ENCODE results near the gene S100A16.

The S100A16 gene

GRCh38 chr1:153612755-153613331 lies at the start of gene S100A16:
Gene S100A16, minus strand, starts transcription at chr1:153613137. Its CDS starts 4,986 bp downstream, at chr1:153608151.
- TF ChIP-seq GATA3 (IDR thresholded peaks at IDR 0.05; ENCODE audit: low read depth, low read length), result no peak
- no peak for TF ChIP-seq GATA2 (IDR thresholded peaks at IDR 0.05; ENCODE audit: low read depth, low read length)

- TF ChIP-seq GATA3 (IDR thresholded peaks at IDR 0.05; ENCODE audit: low read depth, low read length) (no peak), GATA2 (IDR thresholded peaks at IDR 0.05; ENCODE audit: low read depth, low read length) (no peak)
These were observed 49.3 kb upstream of the S100A16 start for GRCh38 chr1:153662269-153662668.

- no peak for TF ChIP-seq GATA3 (IDR thresholded peaks at IDR 0.05; ENCODE audit: low read depth, low read length)
- TF ChIP-seq GATA2 (IDR thresholded peaks at IDR 0.05; ENCODE audit: low read depth, low read length), result no peak
These were observed 48.3 kb upstream of the S100A16 start for GRCh38 chr1:153661111-153661708.

GRCh38 chr1:153659656-153660055 lies 46.7 kb upstream of the S100A16 start:
- no peak for TF ChIP-seq GATA3 (IDR thresholded peaks at IDR 0.05; ENCODE audit: low read depth, low read length)
- no peak for TF ChIP-seq GATA2 (IDR thresholded peaks at IDR 0.05; ENCODE audit: low read depth, low read length)

GRCh38 chr1:153659175-153659534 lies 46.2 kb upstream of the S100A16 start:
- no peak for TF ChIP-seq GATA3 (IDR thresholded peaks at IDR 0.05; ENCODE audit: low read depth, low read length)
- TF ChIP-seq GATA2 (IDR thresholded peaks at IDR 0.05; ENCODE audit: low read depth, low read length), result no peak

GRCh38 chr1:153658400-153659174 lies 45.6 kb upstream of the S100A16 start, which contains the start of gene SNAPIN:
Gene SNAPIN, plus strand, starts transcription at chr1:153658703. Its CDS starts 41 bp downstream, at chr1:153658744.
- no peak for TF ChIP-seq GATA2 (IDR thresholded peaks at IDR 0.05; ENCODE audit: low read depth, low read length)

GRCh38 chr1:153655333-153655732 lies 42.4 kb upstream of the S100A16 start:
- TF ChIP-seq GATA3 (IDR thresholded peaks at IDR 0.05; ENCODE audit: low read depth, low read length) (no peak), GATA2 (IDR thresholded peaks at IDR 0.05; ENCODE audit: low read depth, low read length) (no peak)

- no peak for TF ChIP-seq GATA3 (IDR thresholded peaks at IDR 0.05; ENCODE audit: low read depth, low read length)
- TF ChIP-seq GATA2 (IDR thresholded peaks at IDR 0.05; ENCODE audit: low read depth, low read length), result no peak
These were observed 40.0 kb upstream of the S100A16 start for GRCh38 chr1:153652805-153653500.

- TF ChIP-seq GATA2 (IDR thresholded peaks at IDR 0.05; ENCODE audit: low read depth, low read length) (no peak), GATA3 (IDR thresholded peaks at IDR 0.05; ENCODE audit: low read depth, low read length) (no peak)
These were observed 38.8 kb upstream of the S100A16 start for GRCh38 chr1:153651771-153652170.

- TF ChIP-seq GATA3 (IDR thresholded peaks at IDR 0.05; ENCODE audit: low read depth, low read length), result no peak
- no peak for TF ChIP-seq GATA2 (IDR thresholded peaks at IDR 0.05; ENCODE audit: low read depth, low read length)
These were observed 36.9 kb upstream of the S100A16 start for GRCh38 chr1:153649863-153650235.

- TF ChIP-seq GATA3 (IDR thresholded peaks at IDR 0.05; ENCODE audit: low read depth, low read length) (no peak), GATA2 (IDR thresholded peaks at IDR 0.05; ENCODE audit: low read depth, low read length) (no peak)
These were observed 36.4 kb upstream of the S100A16 start for GRCh38 chr1:153649137-153649862.

GRCh38 chr1:153648000-153648643 lies 35.2 kb upstream of the S100A16 start:
- no peak for TF ChIP-seq GATA3 (IDR thresholded peaks at IDR 0.05; ENCODE audit: low read depth, low read length)
- TF ChIP-seq GATA2 (IDR thresholded peaks at IDR 0.05; ENCODE audit: low read depth, low read length), result no peak

GRCh38 chr1:153647346-153647714 lies 34.4 kb upstream of the S100A16 start:
- TF ChIP-seq GATA2 (IDR thresholded peaks at IDR 0.05; ENCODE audit: low read depth, low read length) (no peak), GATA3 (IDR thresholded peaks at IDR 0.05; ENCODE audit: low read depth, low read length) (no peak)
